Neural cell (in vitro differentiated cells): ENCODE results near the gene RELN. TPM values are rescaled to one million over a fixed set of nuclear protein-coding genes. Genes with fewer than 3 reads are reported as not detected.

Experiments
- H2AFZ ChIP-seq: fragments of 200-600, 300-800 bp; sonication (generic), shearing (Covaris generic); 2 replicates; pipeline ENCODE4 v1.6.0; 2014; ENCODE audit warnings: low read depth, mild to moderate bottlenecking, antibody characterized with exemption, low read length, moderate library complexity
- H3F3A ChIP-seq: fragments of 200-600 bp; shearing (Covaris generic); 2 replicates; pipeline ENCODE4 v1.6.1; 2016; ENCODE audit warnings: mild to moderate bottlenecking, moderate library complexity, mixed read lengths, antibody characterized with exemption, low read length; ENCODE audit not compliant: insufficient read depth, poor library complexity, severe bottlenecking
- H3K27ac ChIP-seq: fragments of 200-600, 300-800 bp; sonication (generic), shearing (Covaris generic); 2 replicates; pipeline ENCODE4 v1.5.1; 2014; ENCODE audit warnings: mild to moderate bottlenecking, low read length, moderate library complexity
- H3K27me3 ChIP-seq: fragments of 300-800, 200-600 bp; sonication (generic), shearing (Covaris generic); 2 replicates; pipeline ENCODE4 v1.6.0; 2014; ENCODE audit warnings: mild to moderate bottlenecking, low read depth, low read length, moderate library complexity; ENCODE audit not compliant: insufficient read depth
- H3K36me3 ChIP-seq: fragments of 300-800, 200-600 bp; sonication (generic), shearing (Covaris generic); 2 replicates; pipeline ENCODE4 v1.5.1; 2014; ENCODE audit warnings: mild to moderate bottlenecking, antibody characterized with exemption, low read length, moderate library complexity; ENCODE audit not compliant: insufficient read depth
- H3K4me2 ChIP-seq: fragments of 300-800, 200-600 bp; sonication (generic), shearing (Covaris generic); 2 replicates; pipeline ENCODE4 v1.6.0; 2014; ENCODE audit warnings: mild to moderate bottlenecking, low read length
- H3K4me3 ChIP-seq: fragments of 300-800, 200-600 bp; sonication (generic), shearing (Covaris generic); 2 replicates; pipeline ENCODE4 v1.5.1; 2014; ENCODE audit warnings: mild to moderate bottlenecking, low read length, moderate library complexity
- H3K79me2 ChIP-seq: fragments of 200-600 bp; shearing (Covaris generic); replicated peaks from 2 replicates; pipeline ENCODE4 v1.6.0; 2014; ENCODE audit warnings: mild to moderate bottlenecking, low read length, moderate library complexity; ENCODE audit not compliant: insufficient read depth
- H3K9ac ChIP-seq: fragments of 300-800, 200-600 bp; sonication (generic), shearing (Covaris generic); 2 replicates; pipeline ENCODE4 v1.6.1; 2016; ENCODE audit warnings: mild to moderate bottlenecking, low read length, mixed read lengths
- H3K9me2 ChIP-seq: fragments of 200-600 bp; shearing (Covaris generic); 2 replicates; pipeline ENCODE4 v1.6.1; 2016; ENCODE audit warnings: mild to moderate bottlenecking, low read length, mixed read lengths; ENCODE audit not compliant: insufficient read depth
- H3K9me3 ChIP-seq: fragments of 200-600, 300-800 bp; sonication (generic), shearing (Covaris generic); 2 replicates; pipeline ENCODE4 v1.6.1; 2016; ENCODE audit warnings: mild to moderate bottlenecking, mixed run types, low read length, moderate library complexity, mixed read lengths
- H4K20me1 ChIP-seq: fragments of 200-600 bp; shearing (Covaris generic); 2 replicates; pipeline ENCODE4 v1.6.1; 2016; ENCODE audit warnings: mild to moderate bottlenecking, mixed run types; ENCODE audit not compliant: insufficient read depth
- CTCF ChIP-seq: fragments of 450-650 bp; IDR thresholded peaks from 2 replicates; pipeline ENCODE4 v1.5.1; 2014; ENCODE audit warnings: antibody characterized with exemption, mild to moderate bottlenecking, moderate library complexity; ENCODE audit not compliant: poor library complexity, severe bottlenecking
- EP300 ChIP-seq: fragments of 450-650 bp; conservative IDR thresholded peaks from 2 replicates; pipeline ENCODE4 v1.6.1; 2014; ENCODE audit warnings: antibody characterized with exemption, mild to moderate bottlenecking, moderate library complexity; ENCODE audit not compliant: poor library complexity, severe bottlenecking
- EZH2 ChIP-seq: fragments of 200-600, 300-800 bp; shearing (Covaris generic), sonication (generic); IDR thresholded peaks from 2 replicates; pipeline ENCODE4 v1.6.1; 2014; ENCODE audit warnings: antibody characterized with exemption, low read length, borderline replicate concordance, mild to moderate bottlenecking; ENCODE audit not compliant: insufficient read depth, poor library complexity, severe bottlenecking
- MXI1 ChIP-seq: fragments of 450-650 bp; conservative IDR thresholded peaks from 2 replicates; pipeline ENCODE4 v1.6.1; 2014; ENCODE audit warnings: antibody characterized with exemption, mild to moderate bottlenecking; ENCODE audit not compliant: poor library complexity, severe bottlenecking
- POLR2AphosphoS5 ChIP-seq: IDR thresholded peaks from 2 replicates; pipeline ENCODE4 v1.6.1; 2012
- RAD21 ChIP-seq: fragments of 450-650 bp; conservative IDR thresholded peaks from 2 replicates; pipeline ENCODE4 v1.6.1; 2014; ENCODE audit warnings: antibody characterized with exemption, mild to moderate bottlenecking, moderate library complexity
- REST ChIP-seq: IDR thresholded peaks from 2 replicates; pipeline ENCODE4 v1.6.1; 2012; ENCODE audit warnings: borderline replicate concordance
- SMC3 ChIP-seq: fragments of 450-650 bp; conservative IDR thresholded peaks from 2 replicates; pipeline ENCODE4 v1.6.1; 2014; ENCODE audit warnings: antibody characterized with exemption, mild to moderate bottlenecking, moderate library complexity; ENCODE audit not compliant: poor library complexity
- TAF1 ChIP-seq: IDR thresholded peaks from 2 replicates; pipeline ENCODE4 v1.6.1; 2012; ENCODE audit warnings: low read depth
- polyA plus RNA-seq: library from polyadenylated mRNA; depleted of rRNA; stranded (reverse); fragments of >200 nt; gene quantifications from 2 replicates; pipeline ENCODE4 v1.2.3, GENCODE V29; 2014

The RELN gene
- polyA plus RNA-seq, 1 donor from 2014 or later = 178 TPM

GRCh38 chr7:103811290-103811689 is 178.2 kb downstream of the RELN start:
- Histone ChIP-seq H3K4me2 (peak overlapping the region; percentile 20), H3F3A (peaks cover 4% of the 10 kb centered on the region), H3K9me2 (no peaks in the 10 kb centered on the region), H3K4me3 (no peak overlapping the region), H3K27ac (peak overlapping the region; percentile 82), H3K36me3 (no peaks in the 10 kb centered on the region), H2AFZ (no peak overlapping the region), H3K9ac (no peak overlapping the region), H3K9me3 (no peaks in the 10 kb centered on the region), H4K20me1 (no peaks in the 10 kb centered on the region), H3K79me2 (no peaks in the 10 kb centered on the region), H3K27me3 (no peaks in the 10 kb centered on the region)
- TF ChIP-seq SMC3 (no peak), REST (no peak), POLR2AphosphoS5 (no peak), EP300 (no peak), CTCF (no peak), RAD21 (no peak), EZH2 (no peak), TAF1 (no peak), MXI1 (no peak)

- Histone ChIP-seq H3K79me2 (no peaks in the 10 kb centered on the region), H3K9me3 (no peaks in the 10 kb centered on the region), H3K4me2 (peak overlapping the region; percentile 42), H3F3A (peaks cover 4% of the 10 kb centered on the region), H3K27me3 (no peaks in the 10 kb centered on the region), H4K20me1 (no peaks in the 10 kb centered on the region), H3K9ac (peak overlapping the region; percentile 27), H3K4me3 (peak overlapping the region; percentile 35), H3K27ac (peak overlapping the region; percentile 82), H3K9me2 (no peaks in the 10 kb centered on the region), H2AFZ (no peak overlapping the region), H3K36me3 (no peaks in the 10 kb centered on the region)
- TF ChIP-seq POLR2AphosphoS5 (peak; percentile 62), RAD21 (no peak), MXI1 (no peak), EP300 (peak; percentile 89)
Observed at GRCh38 chr7:103810112-103810744, 179.2 kb downstream of the RELN start.
